ENCODE measurements around the gene BMPR2. TPM values are rescaled to one million over a fixed set of nuclear protein-coding genes. Genes with fewer than 3 reads are reported as not detected.
"Not testable (repeated sequence)": the region's sequence is repeated elsewhere in the genome, so short reads cannot be mapped to it uniquely, and the experiment has no call there.

BMPR2 gene
- total RNA-seq, 1 experiment from 2014 or later = 22.7 TPM

DNA sequence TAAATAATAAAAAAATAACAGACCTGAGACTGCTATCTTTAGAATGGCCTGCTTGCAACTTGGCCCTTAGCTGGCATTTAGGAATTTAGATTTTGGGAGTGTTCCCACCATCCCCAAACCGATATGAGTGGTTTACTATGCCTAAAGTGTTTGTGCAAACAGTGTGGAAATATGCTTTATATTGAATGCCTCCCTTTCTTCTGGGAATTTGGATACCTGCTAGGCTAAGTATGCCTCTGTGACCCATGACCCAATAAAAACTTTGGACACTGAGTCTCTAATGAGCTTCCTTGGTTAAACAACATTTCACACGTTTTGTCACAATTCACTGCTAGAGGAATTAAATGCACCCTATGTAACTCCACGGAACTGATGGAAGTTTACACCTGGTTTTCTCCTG lies 73.2 kb downstream of the BMPR2 start:
- DNase-seq (ENCODE audit: low read depth) = no peak

DNA sequence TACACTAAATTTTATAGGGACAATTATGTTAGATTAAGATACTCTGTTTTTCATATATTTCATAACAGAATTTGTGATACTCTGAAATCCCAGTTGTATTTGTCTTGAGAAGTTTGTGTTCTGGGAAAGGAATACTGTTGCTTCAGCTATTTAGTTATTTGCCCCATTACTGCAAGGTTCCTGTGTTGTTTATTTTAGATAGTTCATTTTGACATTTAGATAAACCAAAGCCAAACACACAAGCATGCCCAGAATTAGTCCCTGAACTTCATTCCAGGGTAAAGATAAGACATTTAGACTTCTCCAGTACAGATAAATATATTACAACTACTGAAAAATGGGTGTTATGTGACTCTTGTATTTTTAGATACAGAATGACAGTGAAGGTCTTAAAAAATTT lies 74.7 kb downstream of the BMPR2 start:
- DNase-seq (ENCODE audit: low read depth) = no peak

- DNase-seq (ENCODE audit: low read depth) = no peak
Measured at GRCh38 chr2:202452744-202453143, 76.6 kb downstream of the BMPR2 start.

DNA sequence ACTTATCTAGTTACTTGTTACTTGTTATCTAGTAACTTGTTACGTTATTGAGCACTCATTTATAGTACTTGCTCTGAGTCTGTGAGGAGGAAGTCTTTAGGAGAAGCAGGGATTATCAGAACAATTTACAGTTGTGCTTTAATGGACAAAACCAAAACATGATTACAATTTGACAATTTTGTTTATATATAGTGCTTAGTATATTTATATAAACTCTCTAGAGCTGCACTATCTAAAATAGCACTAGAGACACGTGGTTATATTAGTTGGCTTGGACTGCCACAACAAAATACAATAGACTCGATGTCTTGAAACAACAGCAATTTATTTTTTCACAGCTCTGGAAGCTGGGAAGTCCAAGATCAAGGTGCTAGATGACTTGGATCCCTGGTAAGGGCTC lies 78.4 kb downstream of the BMPR2 start:
- no peak for DNase-seq (ENCODE audit: low read depth)

DNA sequence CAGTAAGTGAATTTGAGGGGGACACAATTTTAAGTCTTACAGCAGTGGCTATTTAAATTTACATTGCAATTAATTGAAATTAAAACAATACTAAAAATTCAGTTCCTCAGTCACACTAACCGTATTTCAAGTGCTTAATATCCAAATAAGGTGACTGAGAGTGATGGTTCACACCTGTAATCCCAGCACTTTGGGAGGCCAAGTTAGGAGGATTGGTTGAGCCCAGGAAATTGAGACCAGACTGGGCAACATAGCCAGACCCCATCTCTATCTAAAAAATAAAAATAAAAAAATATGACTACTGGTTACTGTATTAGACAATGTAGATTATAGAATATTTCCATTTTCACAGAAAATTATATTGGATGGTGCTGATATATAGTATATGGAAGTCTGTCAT lies 79.0 kb downstream of the BMPR2 start:
- DNase-seq (ENCODE audit: low read depth) = no peak

GRCh38 chr2:202460119-202460518 lies 84.0 kb downstream of the BMPR2 start:
- DNase-seq (ENCODE audit: low read depth) = no peak

DNA sequence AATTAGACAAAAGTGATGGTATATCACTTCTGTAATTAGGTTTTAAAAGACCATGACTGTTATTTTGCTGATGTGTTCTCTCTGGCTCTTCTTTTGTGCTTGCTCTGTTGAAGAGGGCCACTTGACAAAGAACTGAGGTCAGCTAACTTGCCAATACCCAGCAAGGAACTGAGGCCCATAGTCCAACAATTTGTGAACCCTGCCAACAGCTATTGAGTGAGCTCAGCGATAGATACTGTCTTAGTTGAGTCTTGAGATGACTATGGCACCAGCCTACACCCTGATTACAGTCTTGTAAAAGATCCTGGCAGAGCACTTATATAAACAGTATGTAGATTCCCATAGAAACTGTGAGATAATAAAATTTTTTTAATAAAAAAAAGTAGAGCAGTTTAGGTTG lies 103.0 kb downstream of the BMPR2 start:
- DNase-seq (ENCODE audit: low read depth) = no peak

GRCh38 chr2:202479610-202480009 lies 103.5 kb downstream of the BMPR2 start:
- no peak for DNase-seq (ENCODE audit: low read depth)

- no peak for DNase-seq (ENCODE audit: low read depth)
Measured at GRCh38 chr2:202486351-202486750, 110.2 kb downstream of the BMPR2 start.

GRCh38 chr2:202488671-202489070 lies 112.5 kb downstream of the BMPR2 start:
- DNase-seq (ENCODE audit: low read depth) = no peak

- DNase-seq (ENCODE audit: low read depth) = no peak
Measured at GRCh38 chr2:202490479-202490878, 114.4 kb downstream of the BMPR2 start.

GRCh38 chr2:202491514-202491913 lies 115.4 kb downstream of the BMPR2 start:
- no peak for DNase-seq (ENCODE audit: low read depth)

DNA sequence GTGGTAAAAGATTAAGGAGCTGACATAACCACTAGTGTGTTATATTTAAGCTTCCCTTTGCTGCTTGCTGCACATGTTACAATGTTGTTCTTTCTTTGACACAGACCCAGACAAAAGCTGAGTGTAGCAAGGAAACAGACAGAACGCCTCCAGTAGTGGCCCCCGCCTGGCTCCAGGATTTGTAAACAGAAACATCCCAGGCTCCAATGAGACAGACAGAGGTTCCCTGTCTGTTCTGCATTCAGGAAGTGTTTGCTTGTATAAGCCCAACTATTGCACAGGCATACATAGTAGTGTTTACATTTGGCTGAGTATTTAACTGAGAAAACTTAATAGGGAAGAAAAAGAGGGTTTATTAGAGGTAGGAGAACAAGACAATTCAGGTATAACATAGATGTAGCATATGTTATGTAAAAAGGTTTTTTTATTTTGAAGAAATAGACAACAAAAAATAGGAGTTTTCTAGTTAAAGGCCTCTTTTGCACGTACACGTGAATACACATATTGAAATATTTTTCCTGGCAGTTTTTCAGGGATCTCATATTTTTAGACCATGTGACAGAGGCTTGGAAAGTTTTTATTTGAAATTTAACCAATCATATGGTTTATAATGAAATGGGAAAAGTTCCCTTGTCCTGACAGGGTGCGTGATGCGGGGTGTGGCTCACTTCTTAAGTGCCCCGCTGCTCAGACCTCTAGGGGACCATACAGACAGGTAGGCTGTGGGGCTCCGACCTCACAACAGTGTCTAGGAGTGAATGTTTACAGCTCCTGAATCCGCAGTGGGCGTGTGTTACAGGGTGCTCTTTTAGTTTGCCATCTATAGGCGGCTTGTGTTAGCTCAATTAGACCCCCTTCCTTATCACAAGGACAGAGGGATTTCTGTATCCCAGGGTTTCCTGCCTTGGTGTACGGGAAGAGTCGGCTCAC lies 118.4 kb downstream of the BMPR2 start:
- peak; percentile 20 for DNase-seq (ENCODE audit: low read depth)

GRCh38 chr2:202495230-202495604 lies 119.1 kb downstream of the BMPR2 start:
- DNase-seq (ENCODE audit: low read depth) = no peak

GRCh38 chr2:202496835-202497472 lies 120.8 kb downstream of the BMPR2 start:
- DNase-seq (ENCODE audit: low read depth) = not testable (repeated sequence)

DNA sequence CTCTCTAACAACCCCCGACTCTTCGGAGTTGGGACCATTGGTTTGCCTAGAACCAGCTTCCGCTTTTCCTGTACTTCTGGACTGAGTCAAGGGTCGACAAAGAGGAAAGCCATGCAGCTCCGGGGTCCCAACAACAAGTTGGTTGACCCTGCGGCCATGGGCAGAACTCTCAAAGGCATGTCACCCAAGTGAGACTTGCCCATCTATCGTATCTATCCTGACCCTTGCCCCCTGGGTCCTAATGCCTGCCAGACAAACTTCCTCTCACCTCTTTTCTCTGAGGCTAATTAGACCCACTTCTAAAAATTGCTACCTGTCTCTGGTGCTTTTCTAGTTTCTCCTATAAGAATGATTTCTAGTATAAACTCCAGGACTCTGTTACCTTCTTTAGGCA lies 121.3 kb downstream of the BMPR2 start:
- DNase-seq (ENCODE audit: low read depth) = not testable (repeated sequence)

- not testable (repeated sequence) for DNase-seq (ENCODE audit: low read depth)
Measured at GRCh38 chr2:202499841-202500240, 123.7 kb downstream of the BMPR2 start.

GRCh38 chr2:202503276-202503675 lies 127.1 kb downstream of the BMPR2 start:
- DNase-seq (ENCODE audit: low read depth) = not testable (repeated sequence)

DNA sequence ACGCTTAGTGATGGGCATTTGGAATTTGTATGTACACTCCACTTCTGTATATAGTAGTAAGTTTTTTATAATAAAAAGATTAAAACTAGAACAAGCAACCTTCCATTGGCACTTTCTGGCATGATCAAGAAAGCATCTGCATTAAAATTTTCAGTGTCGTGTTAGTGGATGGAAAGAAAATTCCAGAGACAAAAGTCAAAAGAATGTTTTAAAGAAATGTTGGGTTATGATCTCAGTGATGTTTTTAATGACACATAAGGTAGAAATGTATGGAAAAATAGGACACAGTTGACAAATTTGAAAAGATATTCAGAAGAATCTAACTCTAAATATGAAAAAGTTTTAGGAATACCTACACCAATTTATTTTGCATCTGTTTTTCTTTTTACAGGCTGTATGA lies 132.6 kb downstream of the BMPR2 start:
- no peak for DNase-seq (ENCODE audit: low read depth)

- DNase-seq (ENCODE audit: low read depth) = peak; percentile 38
Measured at GRCh38 chr2:202510911-202511310, 134.8 kb downstream of the BMPR2 start.

DNA sequence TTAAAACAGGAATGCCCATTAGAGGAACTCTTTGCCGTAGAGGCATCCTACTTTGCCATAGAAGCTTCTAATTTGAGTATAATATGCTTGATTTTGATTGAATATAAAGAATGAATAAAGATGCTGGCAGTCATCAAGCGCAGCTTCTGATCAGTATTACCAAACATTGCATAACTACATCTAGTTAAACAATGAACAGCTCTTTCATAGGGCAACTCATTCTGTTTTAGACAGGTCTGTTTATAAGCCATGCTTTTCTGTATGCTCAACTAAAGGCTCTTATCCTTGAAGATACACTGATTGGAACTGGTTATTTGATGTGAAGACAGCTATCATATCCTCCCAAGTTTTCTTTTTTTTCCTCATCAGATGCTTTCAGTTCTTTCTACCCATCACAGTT lies 136.0 kb downstream of the BMPR2 start:
- DNase-seq (ENCODE audit: low read depth) = no peak

GRCh38 chr2:202514732-202515131 lies 138.6 kb downstream of the BMPR2 start:
- DNase-seq (ENCODE audit: low read depth) = no peak

- no peak for DNase-seq (ENCODE audit: low read depth)
Measured at GRCh38 chr2:202519453-202519852, 143.3 kb downstream of the BMPR2 start.

Data from LHCN-M2 (cell line).